Measurements from ENCODE around the gene IQCC.

DNA sequence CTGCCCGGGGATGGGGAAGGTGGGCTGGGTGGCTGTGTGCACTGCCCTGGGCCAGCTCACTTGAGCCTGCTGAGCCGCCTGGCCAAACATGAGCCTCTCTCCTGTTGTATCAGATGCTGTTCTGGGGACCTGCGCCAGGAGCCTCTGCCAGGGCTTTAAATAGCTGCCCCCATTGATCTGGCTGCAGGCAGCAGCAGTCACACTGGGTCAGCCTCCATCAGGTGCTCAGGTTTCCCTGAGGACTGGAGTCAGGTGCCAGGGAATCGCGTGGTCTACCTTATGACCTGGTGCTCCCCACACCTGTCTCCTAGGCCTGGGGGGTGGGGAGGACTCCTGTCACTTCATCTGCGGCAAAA is 5.8 kb upstream of the IQCC start:
- TF ChIP-seq, protein P1, sequence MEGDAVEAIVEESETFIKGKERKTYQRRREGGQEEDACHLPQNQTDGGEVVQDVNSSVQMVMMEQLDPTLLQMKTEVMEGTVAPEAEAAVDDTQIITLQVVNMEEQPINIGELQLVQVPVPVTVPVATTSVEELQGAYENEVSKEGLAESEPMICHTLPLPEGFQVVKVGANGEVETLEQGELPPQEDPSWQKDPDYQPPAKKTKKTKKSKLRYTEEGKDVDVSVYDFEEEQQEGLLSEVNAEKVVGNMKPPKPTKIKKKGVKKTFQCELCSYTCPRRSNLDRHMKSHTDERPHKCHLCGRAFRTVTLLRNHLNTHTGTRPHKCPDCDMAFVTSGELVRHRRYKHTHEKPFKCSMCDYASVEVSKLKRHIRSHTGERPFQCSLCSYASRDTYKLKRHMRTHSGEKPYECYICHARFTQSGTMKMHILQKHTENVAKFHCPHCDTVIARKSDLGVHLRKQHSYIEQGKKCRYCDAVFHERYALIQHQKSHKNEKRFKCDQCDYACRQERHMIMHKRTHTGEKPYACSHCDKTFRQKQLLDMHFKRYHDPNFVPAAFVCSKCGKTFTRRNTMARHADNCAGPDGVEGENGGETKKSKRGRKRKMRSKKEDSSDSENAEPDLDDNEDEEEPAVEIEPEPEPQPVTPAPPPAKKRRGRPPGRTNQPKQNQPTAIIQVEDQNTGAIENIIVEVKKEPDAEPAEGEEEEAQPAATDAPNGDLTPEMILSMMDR (IDR thresholded peaks at IDR 0.05) = no peak
- TF ChIP-seq POLR2A (IDR thresholded peaks at IDR 0.05) = no peak

Measured in right lobe of liver (tissue), 4 donors.